ENCODE data around the gene ETNK2.

Gene ETNK2

DNA sequence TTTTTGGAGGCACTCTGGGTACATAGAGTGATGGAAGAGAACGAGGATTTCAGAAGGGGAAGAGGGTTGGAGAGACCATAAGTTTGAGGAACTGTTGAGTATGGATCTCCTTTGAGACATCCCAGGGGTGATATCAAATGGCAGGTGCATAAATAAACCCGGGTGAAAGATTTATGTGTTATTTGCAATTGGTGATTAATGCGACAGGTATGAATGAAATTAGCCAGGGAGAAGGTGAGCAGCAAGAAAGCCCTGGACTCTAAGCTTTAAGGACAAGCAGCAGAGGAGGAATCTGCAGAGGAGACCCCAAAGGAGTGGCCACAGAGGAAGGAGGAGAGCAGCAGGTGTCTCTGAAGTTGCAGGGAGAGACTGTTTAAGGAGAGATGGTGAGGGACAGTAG lies 23.1 kb upstream of the ETNK2 start:
- DNase-seq: no peak

DNA sequence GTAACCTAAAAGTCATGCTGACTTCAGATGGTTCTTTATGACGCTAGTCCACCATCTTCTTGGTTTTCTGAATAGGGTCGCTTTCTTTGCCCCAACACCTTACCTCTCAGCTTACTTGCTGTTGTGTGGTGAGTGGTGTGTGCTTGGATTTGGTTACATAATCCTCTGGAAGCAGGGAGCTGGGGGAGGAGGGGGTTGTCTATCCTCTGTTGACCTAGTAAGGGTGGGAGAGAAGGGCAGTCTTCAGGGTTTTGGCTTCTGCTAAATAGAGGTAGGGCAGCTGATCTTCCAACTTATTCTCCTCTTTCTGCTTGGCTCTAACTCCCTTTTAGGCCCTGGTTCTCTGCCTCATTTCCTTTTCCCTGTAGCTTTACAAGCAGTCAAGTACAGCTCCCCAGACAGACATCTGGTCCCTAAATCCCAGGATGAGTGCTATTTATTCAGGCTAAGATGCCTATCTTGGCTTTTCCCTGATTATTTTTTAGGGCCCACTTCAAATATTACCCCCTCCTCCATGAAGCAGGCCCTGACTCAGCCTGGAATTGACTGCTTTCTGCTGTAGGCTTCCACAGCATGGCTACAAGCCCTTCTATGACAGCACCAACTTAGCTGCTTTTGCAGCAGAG lies 20.7 kb upstream of the ETNK2 start:
- no peak for DNase-seq

DNA sequence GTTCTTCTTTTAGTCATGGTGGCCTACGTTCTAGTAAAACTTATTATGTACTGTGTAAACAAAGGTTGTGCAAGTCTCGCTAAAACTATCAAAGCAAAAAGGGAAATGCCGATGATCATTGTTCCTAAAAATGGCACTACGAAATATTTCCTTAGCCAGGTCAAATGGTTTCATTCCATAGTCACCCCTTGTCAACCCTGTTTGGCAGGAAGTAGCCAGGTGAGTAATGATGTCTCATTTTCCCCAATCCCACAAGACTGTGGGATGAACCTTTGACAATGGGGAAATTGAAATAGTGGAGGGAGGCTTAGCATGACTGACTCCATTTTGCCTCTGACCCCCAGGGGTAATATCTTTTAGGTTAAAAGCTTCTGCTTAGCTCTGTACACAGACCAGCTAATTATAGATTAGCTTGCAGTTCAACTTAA lies 19.9 kb upstream of the ETNK2 start:
- no peak for DNase-seq

DNA sequence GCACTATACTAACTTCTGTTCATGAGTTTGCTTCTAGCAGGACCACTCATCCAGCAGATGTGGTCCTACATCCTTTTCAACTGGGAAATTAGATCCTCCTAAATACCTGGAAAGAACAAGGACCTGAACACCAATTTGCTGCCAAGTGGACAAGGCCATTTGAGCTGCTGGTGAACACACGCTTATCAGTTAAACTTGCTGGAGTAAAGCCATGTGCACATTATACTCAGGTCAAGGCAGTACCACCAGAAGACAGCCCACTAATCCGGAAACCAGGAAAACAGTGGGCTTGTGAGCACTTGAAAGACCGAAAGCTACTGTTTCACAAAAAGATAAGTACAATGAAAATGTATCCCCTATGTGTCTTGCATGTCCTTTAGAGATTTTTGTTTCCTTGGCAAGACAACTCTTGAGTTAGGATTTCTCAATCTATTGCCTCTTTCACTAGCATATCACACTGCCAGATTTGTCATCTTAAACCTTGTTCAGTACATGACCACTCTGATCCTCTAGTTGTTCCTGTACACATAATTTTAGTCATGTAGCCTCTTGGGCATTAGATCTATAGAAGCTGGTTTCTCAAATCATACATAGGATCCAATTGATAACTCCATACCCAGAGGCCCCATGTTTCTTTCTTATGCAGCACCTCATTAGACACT lies 18.8 kb upstream of the ETNK2 start:
- DNase-seq: no peak

DNA sequence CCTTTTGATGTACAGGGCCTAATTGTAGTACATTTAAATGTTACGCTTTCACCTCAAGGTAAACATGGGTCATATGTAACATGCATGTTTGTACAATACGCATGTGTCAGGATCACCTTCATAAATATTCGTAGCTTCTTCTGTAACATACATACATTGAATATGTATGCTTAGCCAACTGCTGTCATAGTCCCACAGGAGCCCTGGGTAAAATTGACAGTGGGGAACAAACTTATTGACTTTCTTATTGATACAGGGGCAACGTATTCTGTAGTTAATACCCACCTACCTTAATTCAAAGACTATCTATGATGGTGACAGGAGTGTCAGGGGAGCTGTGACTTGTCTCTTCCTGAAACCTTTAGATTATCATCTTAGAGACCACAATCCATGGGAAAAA lies 18.0 kb upstream of the ETNK2 start:
- DNase-seq: no peak

DNA sequence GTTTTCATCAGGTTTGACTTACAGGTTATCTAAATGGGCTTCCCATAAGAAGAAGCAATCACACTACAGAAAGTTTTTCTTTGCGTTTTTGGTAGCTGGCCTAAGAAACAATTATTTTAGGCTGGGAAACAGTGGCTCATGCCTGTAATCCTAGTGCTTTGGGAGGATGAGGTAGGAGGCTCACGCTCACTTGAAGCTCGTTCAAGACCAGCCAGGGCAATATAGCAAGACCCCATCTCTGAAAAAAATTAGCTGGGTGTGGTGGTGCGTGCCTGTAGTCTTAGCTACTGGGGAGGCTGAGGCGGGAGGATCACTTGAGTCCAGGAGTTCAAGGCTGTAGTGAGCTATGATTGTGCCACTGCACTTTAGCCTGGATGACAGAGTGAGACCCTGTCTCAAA lies 15.9 kb upstream of the ETNK2 start:
- DNase-seq: no peak

DNA sequence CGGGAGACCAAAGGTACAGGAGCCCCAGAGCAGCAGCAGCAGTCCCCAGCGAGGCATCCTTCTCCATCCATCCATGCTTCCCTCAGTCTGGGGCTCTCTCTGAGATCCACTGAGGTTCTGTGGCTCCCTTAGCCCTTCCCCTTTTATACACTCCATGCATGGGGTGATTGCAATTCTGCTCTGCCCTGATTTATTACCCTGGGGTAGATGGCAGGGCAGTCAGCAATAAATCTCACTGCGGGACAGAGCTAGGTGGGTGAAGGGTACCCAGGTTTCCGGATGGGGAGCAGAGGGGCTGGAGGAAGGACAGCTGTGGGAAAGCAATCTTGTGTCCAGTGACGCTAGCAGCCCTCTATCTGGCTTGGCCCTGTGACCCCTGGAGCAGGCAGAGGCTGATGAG lies 14.4 kb upstream of the ETNK2 start, which contains the start of gene REN:
REN (minus strand) TSS at position 119 of the 400 bp plus-strand sequence; CDS start at position 75, 44 bp downstream.
- DNase-seq: no peak

DNA sequence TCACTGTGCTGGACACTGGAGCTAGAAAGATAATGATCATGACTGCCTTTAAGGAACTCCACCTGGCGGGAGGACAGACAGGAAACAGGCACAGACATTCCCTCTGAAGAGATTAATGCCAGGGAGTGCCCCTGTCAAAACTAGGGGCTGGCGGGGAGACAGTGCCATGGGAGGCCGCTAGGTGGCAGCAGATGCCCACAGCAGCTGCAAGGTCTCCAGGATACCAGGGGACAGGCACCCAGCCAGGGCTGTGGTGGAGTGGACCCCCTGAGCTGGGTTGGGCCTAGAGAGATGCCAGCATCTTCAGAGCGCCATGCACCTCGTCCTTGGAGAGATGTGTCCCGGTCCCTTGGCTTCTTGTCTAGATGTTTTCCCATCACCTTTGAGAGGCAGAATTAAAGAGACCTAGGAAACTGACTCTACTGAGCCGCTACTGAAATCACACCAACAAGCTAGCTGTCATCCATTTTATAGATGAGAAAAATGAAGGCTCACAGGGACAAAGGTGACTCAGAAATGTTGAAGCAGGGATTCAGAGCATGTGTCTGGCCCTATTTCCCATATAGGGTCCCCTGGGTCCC lies 10.7 kb upstream of the ETNK2 start:
- DNase-seq: peak; percentile 83

DNA sequence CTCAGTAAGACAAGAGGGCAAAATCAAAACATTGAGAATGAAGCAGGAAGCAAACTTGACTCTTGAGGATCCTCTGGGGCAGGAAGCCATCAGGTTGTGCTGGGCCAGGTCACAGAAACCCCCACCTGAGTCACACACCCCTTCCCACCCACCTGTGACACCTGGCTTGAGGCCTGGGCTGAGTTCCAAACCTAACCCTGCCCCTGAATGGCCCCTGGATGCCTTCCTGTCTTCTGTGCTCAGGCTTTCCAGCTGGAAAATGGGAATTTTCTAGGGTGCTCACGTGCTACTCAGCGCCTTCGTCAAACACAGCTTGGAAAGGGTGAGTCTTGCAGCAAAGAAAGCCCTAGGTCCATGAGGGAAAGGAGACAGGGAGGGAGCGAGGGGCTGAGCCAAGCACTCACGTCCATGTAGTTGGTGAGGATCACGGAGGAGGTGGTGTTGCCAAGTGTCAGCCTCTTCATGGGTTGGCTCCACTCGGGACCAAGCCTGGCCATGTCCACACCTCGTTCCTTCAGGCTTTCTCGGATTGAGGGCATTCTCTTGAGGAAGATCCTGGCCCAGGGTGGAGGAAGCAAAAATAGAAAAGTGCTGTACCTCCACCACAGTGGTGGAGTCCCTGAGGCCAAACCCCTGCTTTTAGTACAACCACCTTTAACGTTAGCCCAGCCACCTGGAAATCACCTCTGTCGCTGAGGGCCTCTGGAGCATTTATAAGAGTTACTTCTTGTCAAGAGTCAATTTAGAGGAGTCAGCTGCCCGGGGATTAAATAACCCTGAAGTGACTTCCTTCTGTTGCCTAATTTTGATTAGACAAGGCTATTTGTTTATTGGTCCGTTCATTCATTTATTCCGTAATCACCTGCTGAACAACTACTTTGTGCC lies 10.0 kb upstream of the ETNK2 start:
- no peak for DNase-seq

DNA sequence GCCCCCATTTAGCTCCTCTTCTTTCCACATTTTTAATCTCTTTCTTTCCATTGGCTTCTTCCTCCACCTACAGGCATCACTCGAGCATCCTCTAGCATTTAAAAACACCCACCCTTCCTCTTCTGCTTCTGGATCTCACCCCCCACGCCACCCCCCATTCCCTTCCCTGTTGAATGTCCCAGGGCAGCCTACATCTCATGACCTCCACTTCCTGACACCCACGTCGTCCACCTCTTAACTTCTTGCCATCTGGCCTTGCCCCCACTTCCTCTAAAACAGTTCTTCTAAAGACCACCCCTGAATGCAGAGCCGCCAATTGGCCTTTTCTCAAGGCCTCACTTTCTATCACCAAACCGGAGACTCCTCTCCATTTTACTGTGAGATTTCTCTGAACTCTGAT lies 6.1 kb upstream of the ETNK2 start:
- DNase-seq: no peak

DNA sequence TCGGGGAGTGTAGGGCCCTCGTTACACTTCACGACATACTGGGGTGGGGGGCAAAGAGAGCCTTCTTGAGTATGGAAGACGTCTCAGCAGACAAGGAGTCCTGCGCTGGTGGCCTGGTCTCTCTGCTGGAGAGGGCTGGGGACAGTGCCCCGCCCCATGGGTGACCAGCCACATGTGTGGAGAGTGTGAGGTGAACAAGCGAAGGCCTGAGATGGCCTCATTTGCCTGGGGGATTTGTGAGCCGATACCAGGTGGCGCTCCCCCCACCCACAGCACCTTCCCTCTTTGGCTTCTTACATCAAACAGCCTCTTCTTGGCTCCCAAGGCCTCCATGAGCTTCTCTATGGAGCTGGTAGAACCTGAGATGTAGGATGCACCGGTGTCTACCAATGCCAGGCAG lies 4.0 kb upstream of the ETNK2 start:
- DNase-seq: no peak

DNA sequence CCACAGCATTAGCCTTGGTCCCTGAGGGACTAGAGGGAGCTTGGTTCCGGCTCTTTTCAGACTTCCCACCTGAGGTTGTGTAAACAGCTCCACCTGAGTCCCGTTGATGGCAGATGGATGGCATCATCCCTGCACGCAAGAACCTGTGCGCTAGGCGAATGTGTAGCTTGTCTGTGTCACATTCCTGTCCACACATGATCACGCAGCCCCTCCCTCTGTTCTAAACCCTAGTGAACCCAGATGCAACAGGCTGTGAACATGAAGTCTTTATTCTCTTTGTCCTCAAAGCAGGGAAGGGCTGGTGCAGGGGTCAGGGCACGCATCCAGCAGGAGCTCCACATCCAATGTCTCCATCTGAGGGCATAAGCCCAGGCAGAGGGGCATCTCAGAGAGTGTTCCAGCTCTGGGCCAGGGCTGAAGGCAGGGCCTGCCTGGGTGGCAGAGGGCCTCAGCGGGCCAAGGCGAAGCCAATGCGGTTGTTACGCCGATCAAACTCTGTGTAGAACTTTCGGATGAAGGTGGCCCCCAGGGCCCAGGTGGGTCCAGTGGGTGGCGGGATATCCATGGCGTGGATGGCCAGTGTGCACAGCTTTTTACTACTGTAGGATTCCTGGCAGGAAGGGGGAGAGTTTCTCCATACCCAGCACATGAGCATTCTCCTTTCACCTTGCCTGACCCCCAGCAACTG lies 2.9 kb upstream of the ETNK2 start:
- DNase-seq: no peak

DNA sequence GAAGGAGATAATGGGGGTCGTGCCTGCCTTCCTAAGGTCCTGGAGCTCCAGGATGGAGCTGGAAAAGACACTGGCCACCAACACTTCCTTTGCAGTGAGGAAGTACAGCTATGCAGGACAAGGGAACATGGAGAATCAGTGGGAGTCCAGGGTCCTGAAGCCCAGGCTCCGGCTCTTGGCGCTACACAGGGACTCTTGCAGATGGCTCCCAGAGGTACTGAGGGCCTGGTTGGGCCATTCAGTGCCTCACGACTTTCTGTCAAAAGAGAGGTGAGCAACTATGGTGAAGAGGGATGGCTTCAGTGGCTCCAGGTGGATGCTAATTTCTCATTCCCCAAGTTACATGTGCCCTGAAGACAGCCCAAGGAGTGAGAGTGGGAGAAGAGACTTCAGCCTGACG lies 1.8 kb upstream of the ETNK2 start:
- no peak for DNase-seq

DNA sequence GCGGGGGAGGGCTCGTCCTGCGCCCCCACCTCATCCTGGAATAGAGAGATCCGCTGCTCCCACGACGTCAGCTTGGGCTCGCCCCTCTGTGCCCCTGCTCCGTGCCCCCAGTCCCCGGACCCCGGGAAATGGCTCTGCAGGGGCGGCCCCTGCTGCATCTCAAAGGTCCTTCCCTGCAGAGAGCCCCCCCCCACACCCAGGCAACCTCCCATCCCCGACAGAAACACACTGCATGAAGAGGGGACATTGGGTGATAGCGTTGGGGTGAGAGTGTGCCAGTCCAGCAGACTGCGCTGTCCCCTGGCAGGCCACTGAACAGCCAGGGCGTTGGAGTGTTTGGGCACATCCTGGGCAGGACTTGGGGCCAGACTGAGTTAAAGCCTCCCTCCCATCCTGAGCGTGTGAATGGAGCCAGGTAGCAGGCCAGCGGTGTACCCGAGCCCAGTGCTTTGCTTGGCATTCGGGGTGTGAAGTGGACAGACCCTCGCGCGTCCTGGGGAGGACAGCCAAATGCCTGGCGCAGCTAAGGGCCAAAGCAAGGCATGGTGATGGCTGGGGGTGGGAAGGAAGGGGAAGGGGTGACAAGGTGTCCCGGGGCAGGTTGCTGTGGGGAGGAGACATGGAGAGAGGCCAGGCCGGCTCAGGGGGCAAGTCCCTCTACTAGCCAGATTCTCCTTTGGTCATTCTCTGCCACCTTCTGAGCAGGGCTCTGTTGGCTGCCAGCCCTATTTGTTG lies 633 bp upstream of the ETNK2 start:
- DNase-seq: no peak

DNA sequence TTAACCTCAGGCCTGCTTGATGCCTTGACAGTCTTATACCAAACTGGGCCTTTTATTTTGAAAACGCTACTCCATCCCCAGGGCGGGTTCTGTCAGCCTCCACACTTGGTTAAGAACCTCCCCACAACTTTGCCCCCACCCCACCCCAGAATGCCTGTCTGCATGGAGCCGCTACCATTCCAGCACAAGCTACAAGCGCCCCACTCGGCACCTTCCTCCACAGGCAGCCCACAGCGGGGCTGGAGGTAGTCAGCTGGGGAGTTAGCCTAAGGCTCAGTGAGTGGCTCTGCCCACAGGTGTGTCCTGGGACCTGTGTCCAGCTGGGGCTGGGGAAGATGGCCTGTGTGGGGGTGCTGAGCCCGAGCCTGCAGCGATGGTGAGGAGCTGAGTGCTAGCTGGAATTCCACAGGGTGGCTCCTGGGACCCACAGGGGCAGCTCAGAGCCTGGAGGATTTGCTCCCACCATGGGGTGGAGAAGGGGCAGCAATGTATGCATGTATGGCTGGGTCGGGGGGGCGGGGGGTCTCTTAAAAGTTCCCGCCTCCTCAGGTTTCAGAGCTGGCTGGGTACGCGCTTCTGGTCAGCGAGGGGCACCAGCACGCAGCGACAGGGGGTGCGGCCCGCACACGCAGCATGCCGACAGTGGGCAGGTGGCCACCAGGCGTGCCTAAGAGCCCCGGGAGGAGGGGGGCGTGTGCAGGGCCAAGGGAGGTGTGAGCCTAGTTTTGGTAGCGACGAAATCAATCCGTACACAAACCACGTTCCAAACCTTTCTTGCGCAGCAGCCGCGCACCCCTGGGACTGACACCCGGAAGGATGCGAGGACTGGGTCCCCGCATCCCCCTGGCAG lies 917 bp downstream of the ETNK2 start:
- DNase-seq: no peak

DNA sequence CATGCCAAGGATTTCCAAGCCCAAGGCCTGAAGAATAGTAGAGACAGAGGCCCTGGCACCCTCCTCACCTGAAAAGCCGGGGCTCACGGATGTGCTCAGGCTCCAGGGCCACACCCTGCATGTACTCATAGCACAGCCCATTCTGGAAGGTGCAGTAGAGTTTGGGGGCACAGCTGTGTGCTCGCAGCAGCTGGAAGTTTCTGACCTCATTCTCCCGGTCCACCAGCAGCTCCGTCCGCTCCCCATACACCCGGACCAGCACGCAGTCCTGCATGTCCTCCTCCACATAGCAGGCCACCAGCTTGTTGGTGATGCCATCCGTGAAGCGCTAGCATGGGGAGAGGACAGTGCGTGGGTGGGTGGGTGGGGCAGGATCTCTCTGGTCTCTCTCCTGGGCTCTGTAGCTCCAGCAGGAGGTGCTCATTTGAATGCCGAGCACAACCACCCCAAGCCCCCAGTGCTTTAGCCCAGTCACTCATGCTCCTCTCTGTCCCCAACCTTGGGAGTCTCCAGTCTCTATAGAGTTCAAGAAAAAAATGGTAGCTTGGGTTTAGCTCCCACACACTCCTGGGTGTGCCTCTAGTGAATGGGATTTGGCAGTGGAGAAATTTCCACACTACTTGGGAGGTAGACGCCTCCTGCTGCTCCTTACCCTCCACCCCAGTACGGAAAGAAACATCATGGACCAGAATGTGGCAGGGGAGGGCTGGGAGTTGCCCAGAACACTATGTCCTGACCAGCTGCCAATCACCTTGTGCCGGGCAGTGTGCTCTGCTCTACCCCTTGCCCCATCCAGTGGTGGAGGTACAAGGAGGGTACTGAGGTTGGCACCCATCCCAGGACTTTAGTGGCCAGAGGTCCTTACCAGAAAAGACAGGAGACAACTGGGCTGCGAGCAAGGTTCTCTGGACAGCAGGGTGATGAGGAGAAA lies 1.9 kb downstream of the ETNK2 start:
- no peak for DNase-seq

DNA sequence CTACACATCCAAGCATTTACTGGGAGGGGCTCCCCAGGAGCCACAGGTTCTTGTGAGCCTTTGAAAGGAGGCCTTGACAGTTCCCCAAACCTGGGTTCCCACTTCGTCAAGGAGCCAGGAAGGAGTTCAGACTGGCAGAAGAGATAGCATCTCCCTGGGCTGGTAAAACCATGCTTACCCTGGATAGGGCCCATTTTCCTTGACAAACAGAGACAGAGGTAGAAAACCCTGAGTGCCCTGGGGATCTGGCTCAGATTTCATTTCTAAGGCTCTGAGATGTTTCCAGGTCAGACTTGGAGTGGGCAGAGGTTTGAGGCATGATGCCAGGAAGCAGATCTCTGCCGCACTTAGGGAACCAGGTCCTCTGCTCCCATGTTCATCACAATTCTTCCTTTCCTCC lies 2.7 kb downstream of the ETNK2 start:
- DNase-seq: no peak

DNA sequence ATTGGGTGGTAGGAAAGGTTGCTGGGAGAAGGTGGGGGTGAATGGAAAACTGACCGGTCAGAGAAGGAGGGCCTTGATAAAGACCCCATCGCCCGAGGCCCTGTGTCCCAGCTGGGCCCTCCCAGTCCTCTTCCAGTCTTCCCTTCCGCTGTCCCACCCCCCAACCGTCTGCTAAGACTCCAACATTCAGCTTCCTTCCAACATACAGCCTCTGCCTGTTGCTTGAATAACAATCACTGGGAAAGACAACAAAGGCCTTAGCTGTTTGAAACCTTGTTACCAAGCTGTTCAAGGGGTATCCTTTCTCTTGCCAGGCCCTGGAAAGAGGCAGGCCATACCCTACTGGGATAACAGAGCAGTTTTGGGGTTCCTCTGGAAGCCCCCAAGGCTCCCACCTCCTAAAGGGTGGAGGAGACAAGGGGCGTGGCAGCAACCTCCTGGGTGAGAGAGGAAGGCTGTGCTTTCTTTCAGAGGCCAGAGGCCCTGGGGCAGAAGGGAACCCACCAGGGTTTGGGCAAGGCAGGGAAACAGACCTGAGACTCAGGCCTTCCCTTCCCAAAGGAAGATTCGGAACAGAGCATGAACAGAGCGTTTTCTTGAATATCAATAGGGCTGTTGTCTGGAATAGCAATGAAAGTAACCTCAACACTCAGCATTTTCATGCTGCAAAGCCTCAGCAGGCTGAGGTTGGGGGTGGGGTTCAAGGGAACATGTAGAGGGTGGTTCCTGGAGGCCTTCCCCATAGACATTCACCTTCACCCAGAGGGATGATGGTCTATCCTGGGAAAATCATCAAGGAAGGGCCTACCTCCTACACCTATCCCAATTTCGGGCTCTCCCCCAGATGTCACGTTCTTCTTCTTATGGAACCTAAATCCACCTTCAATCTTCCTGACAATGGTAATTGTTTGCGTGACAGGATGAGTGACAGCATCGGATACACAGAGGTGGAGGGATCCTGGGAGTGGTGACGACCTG lies 4.1 kb downstream of the ETNK2 start:
- no peak for DNase-seq

DNA sequence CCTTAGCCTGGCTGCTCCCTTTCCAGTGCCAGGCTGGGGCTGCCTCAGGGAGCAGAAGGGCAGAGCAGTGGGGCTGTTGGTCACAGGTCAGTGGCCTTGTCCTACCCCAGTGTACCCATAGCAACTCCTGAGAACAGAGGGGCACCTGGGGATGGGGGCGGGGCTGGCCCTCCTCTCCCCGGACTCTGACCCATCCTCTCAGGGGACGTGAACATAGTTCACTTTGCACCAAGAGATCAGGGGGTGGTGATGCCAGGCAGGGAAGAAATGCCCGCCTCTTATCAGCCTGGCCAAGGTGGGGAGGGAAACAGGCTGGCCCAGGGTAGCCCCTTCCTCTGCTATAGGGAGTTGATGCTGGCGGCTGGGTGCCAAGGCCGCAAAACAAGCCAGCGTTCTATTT lies 4.9 kb downstream of the ETNK2 start:
- no peak for DNase-seq
